SH-SY5Y (cell line): ENCODE data around the gene ATG2B.

Experiments used
- GATA2 ChIP-seq: IDR thresholded peaks from 2 replicates; pipeline ENCODE4 v1.6.1; 2011; ENCODE audit warnings: mild to moderate bottlenecking, low read depth, low read length
- GATA3 ChIP-seq: IDR thresholded peaks from 2 replicates; pipeline ENCODE4 v1.6.1; 2011; ENCODE audit warnings: low read depth, mild to moderate bottlenecking, low read length, moderate library complexity

- TF ChIP-seq GATA2, result no peak
- no peak for TF ChIP-seq GATA3
These were observed 21.8 kb downstream of the ATG2B start for GRCh38 chr14:96341323-96341722.
